ENCODE measurements around the gene SLC45A2.
"Not testable (repeated sequence)": the region's sequence is repeated elsewhere in the genome, so short reads cannot be mapped to it uniquely, and the experiment has no call there.

Gene SLC45A2
- total RNA-seq, result 0 to 0.24 reads per million in 2 experiments

DNA sequence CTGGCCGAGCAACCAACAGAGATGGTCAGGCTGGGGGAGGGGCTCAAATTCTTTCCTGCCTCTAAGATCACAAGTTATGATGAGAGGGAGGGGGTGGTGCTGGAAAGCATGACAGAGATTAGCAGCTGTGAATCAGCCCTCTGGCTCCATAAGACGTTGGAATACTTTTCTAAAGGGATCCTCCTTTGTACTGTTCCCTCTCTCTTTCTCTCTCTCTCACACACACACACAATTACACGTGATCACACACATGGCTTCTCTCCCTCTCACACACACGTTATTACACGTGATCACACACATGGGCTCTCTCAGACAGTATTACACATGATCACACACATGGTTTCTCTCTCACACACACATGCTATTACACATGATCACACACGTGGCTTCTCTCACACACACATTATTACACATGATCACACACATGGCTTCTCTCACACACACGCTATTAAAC, at the start of gene SLC45A2:
TSS of gene SLC45A2 (minus strand) at position 23 of the 454 bp plus-strand sequence. CDS start 110 bp downstream, outside the sequence.
- no peak for DNase-seq (ENCODE audit: low read depth)

GRCh38 chr5:34031966-34032365, 47.5 kb upstream of the SLC45A2 start:
- DNase-seq (ENCODE audit: low read depth), result no peak

DNA sequence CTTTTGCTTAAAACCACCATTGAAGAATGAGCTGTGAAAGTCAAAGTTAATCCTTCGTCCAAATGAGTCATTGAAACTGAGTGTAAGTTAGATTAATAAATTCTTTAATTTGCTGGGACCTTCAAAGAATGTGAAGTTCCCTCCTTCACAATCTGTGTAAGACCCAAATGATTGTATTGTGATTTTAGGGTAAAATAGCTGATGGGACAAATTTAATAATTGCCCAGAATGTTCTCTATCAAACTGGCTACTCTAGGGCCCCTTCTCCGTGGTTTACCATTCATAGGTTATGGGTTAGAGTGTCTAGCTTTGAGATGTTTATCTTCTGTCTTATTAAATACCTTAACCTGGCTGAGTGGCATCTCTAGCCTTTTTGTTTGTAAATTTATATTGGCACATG, 46.6 kb upstream of the SLC45A2 start:
- DNase-seq (ENCODE audit: low read depth), result no peak

DNA sequence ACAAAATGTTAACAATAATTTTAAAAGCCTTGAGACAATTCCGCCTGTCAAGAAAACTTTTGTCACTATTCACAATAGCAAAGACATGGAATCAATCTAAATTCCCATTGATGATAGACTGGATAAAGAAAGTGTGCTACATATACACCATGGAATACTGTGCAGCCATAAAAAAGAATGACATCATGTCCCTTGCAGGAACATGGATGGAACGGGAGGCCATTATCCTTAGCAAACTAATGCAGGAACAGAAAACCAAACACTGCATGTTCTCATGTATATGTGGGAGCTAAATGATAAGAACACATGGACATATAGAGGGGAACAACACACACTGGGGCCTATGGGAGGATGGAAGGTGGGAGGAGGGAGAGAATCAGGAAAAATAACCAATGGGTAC, 46.1 kb upstream of the SLC45A2 start:
- DNase-seq (ENCODE audit: low read depth), result not testable (repeated sequence)

DNA sequence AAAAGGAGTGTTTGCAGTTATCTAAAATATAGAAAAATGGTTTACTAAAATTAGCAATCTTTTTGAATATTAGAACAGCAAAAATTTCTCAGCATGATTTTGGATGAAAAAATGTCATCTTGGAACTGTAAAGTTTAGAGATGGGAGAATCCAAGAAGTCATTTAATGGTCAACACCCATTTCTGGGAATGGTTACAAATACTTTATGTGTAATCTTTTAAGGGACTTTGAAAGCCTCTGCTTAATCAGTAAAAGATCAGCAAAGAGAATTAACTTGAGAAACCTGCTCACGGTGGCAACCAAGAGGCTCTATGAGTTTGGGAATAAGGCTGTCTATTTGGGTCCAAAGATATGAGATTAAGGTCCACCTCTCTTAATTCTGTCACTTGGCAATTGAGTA, 45.6 kb upstream of the SLC45A2 start:
- DNase-seq (ENCODE audit: low read depth), result no peak

DNA sequence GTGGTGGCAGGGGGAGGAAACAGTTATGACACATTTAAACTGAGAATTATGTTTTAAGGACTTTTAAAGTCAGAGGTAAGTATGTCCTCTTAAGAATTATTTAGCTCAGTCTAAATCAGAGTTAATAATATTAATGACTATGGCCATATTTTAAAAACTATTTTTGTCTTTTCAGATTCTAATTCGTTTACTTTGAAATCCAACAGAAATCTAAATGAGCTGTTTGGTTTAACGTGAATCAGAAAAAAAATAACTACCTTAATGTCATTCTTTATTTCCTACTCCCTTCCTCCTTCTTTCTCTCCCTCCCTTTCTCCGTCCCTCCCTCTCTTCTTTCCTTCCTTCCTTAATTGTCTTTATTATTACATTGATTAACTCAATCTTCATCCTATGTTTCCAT, 43.9 kb upstream of the SLC45A2 start:
- no peak for DNase-seq (ENCODE audit: low read depth)

- DNase-seq (ENCODE audit: low read depth), result no peak
Measured at GRCh38 chr5:34026089-34026761, 41.7 kb upstream of the SLC45A2 start.

DNA sequence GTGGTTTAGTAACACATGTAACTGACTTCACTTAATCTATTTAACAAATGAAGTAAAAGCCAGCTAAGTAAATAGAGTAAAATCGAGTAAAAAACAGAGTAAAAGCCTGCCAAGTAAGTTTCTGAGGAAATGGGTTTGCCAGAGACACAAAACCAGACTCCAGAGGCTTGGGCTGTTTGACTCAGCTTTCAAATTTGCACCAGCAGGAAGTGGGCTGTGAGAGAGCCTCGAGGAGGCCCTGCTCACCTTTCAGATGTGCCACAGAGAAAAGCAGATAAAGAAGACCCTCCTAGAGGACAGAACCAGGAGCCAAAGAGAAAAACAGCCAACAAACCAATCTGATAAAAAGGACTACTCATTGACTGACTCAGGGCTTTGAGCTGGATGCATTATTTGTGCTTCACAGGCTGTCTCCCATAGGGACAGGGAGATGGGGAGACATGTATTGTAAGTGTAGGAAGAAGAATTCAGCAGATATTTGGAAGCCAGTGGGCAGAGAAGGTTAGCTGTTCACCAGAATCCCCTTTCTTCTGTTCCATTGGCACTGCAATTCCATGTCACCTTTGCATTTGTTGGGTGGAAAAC, 37.7 kb upstream of the SLC45A2 start:
- DNase-seq (ENCODE audit: low read depth), result no peak

DNA sequence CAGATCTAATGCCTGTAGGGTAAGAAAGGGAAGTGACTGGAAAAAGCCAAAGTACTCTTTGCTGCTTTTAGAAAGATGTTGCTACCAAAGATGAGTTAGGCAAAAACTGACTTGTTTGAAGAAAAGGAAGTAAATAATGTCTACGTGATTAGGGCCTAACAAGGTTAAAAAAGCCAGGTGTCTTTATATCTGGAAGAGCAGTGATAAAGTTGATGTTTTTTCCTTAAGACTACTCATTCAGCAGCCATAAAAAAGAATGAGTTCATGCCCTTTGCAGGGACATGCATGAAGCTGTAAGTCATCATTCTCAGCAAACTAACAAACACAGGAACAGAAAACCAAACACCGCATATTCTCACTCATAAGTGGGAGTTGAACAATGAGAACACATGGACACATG, 36.8 kb upstream of the SLC45A2 start:
- DNase-seq (ENCODE audit: low read depth), result no peak

GRCh38 chr5:34020726-34021125, 36.2 kb upstream of the SLC45A2 start:
- DNase-seq (ENCODE audit: low read depth), result no peak

DNA sequence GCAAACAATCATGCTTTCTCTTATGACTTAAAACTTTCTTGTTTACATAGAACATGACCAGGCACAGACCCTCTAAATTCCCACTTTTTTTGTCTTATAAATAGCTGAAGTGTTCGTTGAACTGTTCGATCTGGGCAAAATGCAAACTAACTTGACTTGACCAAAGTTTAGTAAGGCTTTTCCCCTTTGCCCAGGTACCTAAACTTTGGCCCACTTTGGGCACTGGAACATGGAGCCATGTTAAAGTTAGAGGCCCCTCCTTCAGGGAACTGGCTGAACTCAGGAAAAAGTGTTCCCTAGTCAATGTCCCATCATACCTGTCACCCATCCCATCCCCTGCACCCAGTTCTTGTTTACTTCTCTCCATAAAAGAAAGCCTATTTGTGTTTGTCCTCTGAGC, 32.8 kb upstream of the SLC45A2 start:
- DNase-seq (ENCODE audit: low read depth), result no peak

DNA sequence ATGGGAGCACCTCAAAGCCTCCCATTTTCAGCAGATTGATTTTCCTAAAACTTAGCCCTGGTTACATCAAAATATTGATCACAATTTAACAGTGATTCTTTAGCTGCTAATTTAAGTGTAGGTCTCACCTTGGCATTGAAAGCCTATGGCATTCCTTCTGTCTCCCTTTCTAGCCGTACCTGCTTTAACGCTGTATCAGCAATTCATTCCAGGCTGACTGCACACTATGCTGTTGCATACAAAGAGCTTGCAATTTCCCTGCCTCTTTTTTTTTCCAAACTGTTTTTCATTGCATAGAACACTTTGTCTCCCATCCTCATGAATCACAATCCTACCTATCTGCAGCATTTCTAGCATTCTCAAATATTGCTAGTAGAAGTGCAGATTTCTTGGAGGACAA, 32.3 kb upstream of the SLC45A2 start:
- DNase-seq (ENCODE audit: low read depth), result no peak

- no peak for DNase-seq (ENCODE audit: low read depth)
Measured at GRCh38 chr5:34016222-34016621, 31.7 kb upstream of the SLC45A2 start.

DNA sequence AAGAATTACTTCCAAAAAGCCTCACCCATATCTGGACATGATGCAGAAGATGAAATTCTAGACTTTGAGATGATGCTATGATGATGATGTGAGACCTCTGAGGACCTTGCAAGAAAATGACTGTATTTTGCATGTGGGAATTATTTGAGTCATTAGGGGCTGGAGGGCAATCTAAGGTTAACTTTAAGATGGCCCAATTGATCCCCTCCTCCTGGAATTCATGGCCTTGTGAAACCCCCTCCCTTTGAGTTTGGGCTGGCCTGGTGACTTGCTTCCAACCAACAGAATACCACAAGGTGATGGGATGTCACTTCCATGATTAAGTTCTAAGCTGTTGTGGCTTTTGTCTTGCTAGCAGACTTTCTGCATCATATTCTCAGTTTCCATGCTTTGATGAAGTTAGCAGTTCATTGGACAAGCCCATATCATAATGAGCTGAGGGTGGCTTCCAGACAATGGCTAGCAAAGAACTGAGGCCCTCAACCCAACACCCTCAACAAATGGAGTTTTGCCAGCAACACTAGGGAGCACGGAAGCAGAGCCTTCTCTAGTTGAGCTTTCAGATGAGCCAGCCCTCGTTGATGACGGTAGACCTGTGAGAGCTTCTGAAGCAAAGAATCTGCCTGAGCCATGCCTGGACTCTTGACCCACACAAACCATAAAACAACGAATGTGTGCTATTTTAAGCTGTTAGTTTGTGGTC, 30.8 kb upstream of the SLC45A2 start:
- DNase-seq (ENCODE audit: low read depth), result no peak

DNA sequence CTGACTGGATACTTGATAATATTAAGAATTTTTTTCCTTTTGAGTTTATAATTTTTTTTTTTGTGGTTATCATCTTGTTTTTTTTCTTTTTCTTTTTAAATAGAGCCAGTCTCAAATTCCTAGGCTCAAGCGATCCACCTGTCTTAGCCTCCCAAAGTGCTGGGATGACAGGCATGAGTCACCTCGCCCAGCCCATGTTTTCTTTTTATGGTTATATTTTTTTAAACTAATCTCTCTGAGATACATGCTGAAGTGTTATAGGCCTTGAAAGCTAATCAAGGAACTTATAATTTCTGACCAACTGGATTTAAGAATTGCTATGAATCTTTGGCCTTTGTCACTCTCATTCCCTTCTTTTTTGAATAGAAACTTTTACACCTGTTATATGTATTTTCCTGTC, 30.1 kb upstream of the SLC45A2 start:
- no peak for DNase-seq (ENCODE audit: low read depth)

DNA sequence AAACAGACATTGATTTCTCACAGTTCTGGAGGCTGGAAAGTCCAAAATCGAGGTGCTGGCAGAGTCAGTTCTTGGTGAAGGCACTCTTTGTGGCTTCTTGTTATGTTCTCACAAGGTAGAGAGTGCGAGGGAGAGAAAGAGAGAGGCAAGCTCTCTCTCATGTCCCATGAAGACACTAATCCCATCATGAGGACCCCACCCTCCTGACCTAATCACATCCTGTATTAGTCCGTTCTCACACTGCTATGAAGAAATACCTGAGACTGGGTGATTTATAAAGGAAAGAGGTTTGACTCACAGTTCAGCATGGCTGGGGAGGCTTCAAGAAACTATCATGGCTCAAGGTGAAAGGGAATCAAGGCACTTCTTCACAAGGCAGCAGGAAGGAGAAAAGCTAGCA, 29.1 kb upstream of the SLC45A2 start:
- no peak for DNase-seq (ENCODE audit: low read depth)

DNA sequence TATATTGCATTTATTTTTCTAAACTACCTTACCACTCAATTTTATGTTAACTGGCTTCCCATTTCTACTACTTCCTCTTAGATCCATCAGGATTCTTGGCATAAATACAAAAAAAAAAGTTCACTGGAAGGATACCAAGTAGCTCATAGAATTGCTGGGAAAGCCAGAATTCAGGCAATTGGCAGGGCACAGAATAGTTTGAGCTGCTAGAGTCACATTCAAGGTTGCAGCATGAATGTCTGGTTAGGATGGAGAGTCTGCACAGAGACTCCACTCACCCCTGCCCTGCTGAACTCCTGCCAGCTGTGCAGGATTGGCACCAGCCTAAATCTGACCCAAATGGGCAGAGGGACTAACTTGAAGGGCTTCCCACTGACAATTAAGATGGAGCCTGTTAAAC, 28.3 kb upstream of the SLC45A2 start:
- no peak for DNase-seq (ENCODE audit: low read depth)

GRCh38 chr5:34011536-34011935, 27.0 kb upstream of the SLC45A2 start:
- no peak for DNase-seq (ENCODE audit: low read depth)

DNA sequence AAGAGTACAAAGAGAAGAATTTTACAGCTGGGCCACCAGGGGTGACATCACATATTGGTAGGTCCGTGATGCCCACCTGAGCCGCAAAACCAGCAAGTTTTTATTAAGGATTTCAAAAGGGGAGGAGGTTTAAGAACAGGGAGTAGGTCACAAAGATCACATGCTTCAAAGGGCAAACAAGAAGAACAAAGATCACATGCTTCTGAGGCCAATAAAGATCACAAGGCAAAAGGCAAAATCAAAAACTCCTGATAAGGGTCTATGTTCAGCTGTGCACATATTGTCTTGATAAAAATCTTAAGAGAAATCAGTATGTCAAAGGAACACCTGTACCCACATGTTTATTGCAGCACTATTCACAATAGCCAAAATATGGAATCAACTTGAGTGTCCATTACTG, 25.7 kb upstream of the SLC45A2 start:
- DNase-seq (ENCODE audit: low read depth), result not testable (repeated sequence)

DNA sequence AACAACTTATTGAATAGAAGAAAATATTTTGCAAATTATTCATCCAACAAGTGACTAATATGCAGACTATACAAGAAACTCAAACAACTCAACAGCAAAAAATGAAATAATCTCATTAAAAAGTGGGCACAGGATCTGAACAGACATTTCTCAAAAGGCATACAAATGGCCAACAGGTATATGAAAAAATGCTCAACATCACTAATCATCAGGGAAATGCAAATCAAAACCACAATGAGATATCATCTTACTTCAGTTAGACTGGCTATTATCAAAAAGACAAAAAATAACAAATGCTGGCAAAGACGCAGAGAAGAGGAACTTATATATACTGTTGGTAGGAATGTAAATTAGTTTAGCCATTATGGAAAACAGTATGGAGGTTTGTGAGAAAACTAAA, 25.1 kb upstream of the SLC45A2 start:
- no peak for DNase-seq (ENCODE audit: low read depth)

- no peak for DNase-seq (ENCODE audit: low read depth)
Measured at GRCh38 chr5:34008802-34009201, 24.3 kb upstream of the SLC45A2 start.

DNA sequence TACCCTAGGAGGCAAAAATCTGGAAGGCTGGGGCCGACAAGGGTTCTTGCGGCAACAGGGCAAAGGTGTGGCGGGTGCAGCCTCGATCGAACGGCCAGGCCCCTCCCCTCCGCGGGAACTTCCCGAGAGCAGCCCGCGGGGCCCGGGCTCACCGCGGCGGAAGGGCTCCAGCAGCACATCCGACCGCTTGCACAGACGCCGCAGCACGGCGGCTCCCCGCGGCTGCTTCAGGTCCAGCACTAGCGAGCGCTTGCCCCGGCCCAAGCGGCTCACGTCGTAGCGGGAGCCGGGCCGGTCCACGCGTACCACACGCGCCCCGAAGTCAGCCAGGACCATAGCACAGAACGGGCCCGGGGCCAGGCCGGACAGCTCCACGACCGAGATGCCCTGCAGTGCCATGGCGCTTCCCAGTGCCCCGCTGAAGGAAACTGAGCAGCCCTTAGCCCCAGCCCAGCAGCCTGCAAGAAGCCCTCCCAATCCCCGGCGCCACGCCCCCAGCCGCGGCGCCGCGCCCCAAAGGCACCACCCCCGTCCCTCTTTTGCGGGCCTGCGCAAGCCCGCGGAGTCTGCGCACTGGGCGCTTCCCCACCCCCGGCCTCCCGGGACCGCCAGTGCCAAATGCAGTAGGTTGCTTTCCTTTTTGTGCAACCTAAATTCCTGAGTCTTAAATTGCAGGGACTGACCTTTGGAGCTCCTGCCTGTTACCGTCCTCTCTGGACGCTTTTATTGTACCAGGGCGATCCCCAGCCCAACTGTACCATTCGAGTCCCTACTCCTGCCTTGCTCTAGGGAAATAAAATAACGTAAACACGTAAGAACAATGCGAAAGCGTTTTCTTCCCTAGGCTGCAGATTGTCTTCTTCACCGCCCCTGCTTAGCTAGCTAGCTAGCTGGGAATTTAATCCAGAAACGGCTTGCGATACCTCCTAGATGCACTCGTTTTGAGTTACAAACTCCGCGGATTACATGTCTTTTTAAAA, 23.4 kb upstream of the SLC45A2 start, which contains the start of gene AMACR:
TSS of gene AMACR (minus strand) at position 430 of the 980 bp plus-strand sequence. CDS start at position 399, 31 bp downstream.
- DNase-seq (ENCODE audit: low read depth), result peak; percentile 86
